Stimulated activated CD4-positive, alpha-beta T cell treated with anti-CD3 and anti-CD28 coated beads, Interleukin-4, amount 100 ng/mL, for 4 hours (primary cell): ENCODE data around the gene R3HDML.
A peak's percentile ranks its signal among the peaks of the same experiment; 100 is the strongest.
"Not testable (repeated sequence)": the region's sequence is repeated elsewhere in the genome, so short reads cannot be mapped to it uniquely, and the experiment has no call there.

Experiments
- DNase-seq, 2 experiments: peaks; one replicate each; pipeline ENCODE4 v3.0.0-alpha.2; 2020

Gene R3HDML

DNA sequence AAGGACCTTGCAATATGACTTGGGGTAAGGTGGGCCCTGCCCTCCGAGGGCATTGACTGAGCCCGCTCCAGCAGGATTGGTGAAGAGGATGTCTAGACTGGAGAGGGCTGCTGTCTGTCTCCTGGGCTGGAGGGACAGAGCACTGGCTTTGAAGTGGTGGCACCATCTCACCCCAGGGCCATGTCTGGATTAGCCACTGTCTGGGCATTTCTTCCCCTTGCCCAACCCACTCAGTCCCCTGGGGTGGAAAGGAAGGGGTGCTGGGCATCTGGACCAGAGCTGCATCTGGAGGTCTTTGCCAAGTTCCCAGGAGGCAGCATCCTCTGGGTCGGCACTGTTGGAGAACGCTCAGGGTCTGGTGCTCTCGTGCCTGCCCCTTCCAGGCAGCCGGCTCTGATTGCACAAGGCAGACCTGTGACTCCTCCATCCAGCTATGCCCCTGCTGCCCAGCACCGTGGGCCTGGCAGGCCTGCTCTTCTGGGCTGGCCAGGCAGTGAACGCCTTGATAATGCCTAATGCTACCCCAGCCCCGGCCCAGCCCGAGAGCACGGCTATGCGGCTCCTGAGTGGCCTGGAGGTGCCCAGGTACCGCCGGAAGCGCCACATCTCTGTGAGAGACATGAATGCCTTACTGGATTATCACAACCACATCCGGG is at the start of gene R3HDML:
Gene R3HDML (plus strand): TSS at position 319 of the 656 bp plus-strand sequence. CDS start 115 bp downstream, at position 434.
- DNase-seq: no peak

DNA sequence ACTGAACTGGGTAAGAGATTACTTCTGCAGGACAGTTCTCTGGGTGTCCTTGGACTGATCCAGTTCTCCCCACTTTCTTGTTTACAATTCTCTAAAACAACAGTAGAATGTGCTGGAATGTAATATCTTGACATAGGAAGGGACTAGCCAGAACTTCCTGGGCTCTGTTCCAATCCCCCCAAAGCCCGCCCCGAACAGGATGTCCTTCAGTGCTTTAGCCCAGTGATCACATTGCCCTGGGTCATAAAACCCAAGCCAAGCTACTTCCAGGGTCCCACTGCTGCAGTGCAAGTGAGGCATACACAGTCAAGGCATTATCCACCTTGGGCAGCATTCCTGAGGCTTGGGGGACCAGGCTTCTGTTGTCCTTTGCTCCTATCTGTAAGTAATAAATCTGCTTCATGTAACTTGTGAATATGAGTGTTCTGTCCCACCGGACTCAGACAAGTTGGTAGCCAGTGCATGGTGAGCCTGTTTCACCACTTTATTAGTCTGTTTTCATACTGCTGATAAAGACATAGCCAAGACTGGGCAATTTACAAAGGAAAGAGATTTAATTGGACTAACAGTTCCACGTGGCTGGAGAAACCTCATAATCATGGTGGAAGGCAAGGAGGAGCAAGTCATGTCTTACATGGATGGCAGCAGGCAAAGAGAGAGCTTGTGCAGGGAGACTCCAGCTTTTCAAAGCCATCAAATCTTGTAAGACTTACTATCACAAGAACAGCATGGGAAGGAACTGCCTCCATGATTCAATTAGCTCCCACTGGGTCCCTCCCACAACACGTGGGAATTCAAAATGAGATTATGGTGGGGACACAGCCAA is 49.4 kb upstream of the R3HDML start:
- DNase-seq: no peak

GRCh38 chr20:44288252-44288651 is 48.6 kb upstream of the R3HDML start:
- no peak for DNase-seq

GRCh38 chr20:44291754-44292153 is 45.1 kb upstream of the R3HDML start:
- no peak for DNase-seq

DNA sequence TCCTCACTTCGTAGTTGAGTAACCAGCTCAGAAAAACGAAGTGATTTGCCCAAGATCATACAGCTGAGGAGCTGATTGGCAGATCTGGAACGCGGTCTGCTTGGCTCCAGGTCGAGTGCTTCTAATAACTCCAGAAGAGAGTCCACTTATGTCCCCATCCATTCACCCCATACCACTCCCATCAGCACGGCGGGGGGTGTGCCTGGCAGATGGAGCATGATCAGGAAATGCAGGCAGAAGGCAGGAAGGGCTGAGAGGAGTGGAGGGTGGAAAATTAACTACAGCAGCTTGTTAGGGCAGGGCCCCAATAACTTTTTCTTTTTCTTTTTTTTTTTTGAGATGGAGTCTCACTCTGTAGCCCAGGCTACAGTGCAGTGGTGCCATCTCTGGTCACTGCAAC is 40.8 kb upstream of the R3HDML start:
- no peak for DNase-seq

GRCh38 chr20:44297721-44298120 is 39.1 kb upstream of the R3HDML start:
- no peak for DNase-seq

GRCh38 chr20:44299011-44299535 is 37.8 kb upstream of the R3HDML start:
- not testable (repeated sequence) for DNase-seq

GRCh38 chr20:44301285-44301684 is 35.6 kb upstream of the R3HDML start:
- no peak for DNase-seq

DNA sequence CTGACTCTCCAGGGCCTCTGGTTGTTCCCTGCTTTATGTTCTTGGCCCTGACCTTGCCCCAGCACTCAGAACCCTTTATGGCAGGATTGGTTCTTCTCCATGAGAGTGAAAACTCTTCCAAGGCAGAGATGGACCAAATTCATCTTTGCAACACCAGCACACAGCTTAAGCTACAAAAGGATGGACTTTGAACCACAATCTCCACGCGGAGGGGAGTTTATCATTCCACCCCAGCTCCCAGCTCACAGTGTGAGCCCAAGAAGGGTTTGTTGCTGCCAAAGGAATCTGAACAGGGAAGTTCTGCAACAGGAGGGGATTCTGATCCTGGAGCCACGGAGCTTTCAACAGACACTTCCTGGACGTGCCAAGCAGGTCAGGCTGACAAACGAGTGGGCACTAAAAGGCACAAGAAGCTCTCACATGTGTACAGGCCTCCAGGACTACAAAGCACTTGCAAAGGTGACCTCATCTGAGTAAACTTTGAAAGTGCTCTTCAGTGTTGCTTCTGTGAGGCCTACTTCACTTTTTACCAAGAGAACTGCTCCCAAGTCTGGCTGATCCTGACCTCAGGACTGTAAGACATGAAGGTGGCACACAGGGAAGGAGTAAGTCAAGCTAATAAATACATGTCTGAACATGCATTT is 34.7 kb upstream of the R3HDML start:
- DNase-seq: no peak

DNA sequence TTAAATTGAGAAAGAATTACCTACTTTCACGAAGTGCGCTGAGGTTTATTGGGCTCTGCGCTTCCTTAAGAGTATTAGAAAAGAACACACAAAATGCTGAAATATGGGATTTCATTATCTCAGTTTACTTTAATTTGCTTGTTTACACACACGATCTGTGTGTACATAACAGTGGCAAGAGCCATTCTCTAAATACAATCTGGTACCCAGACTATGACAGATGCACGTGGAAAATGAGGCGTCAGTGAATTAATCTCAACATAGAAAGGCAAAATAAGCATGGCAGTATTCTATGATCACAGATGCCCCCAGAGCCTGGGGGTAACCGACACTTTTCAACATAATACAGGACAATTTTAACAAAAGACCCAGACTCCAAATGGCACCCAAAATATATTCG is 34.1 kb upstream of the R3HDML start:
- no peak for DNase-seq

DNA sequence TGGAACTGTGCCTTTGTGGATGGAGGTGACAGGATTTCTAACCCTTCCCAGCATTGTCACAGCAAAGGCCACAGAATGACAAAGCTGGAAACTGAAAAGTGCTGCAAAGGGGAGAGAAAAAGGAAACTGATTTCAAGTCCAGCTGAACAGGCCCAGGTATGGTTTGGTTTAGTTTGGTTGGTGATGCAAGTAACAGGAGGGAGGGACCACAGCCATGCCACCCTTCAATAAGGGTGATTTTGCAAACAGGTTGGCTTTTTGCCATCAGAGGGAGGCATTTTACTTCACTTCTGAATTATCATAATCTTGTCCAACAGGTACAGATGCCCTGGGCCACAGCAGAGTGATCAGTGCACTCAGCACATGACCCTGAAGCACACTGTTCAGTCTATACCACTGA is 32.5 kb upstream of the R3HDML start:
- no peak for DNase-seq

DNA sequence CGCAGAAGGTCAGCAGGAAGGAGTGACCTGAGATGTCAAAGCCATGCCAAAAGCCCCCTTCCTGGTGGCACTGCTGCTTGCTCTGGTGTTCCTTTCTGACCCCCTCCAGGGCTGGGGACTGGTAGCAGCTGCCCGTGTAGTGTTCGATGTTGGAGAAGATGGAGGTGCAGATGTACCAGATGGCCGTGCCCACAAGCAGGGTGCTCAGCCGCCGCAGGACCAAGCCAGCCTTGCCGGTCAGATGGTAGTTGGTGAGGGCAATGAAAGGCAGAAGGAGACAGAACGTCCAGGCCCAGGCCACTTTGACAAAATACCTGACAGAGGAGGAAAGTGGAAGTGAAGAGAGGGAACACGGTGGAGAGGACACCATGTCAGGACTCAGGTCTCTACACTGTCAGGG is 29.9 kb upstream of the R3HDML start:
- DNase-seq: no peak

GRCh38 chr20:44309763-44310663 is 26.8 kb upstream of the R3HDML start:
- DNase-seq: no peak

- DNase-seq: peak; percentile 96 to 100
Observed at GRCh38 chr20:44310664-44311639, 25.9 kb upstream of the R3HDML start, which contains the start of gene FITM2. Gene FITM2, minus strand, starts transcription at chr20:44311202. Its CDS starts 54 bp downstream, at chr20:44311148.

GRCh38 chr20:44314870-44315269 is 22.0 kb upstream of the R3HDML start:
- no peak for DNase-seq

GRCh38 chr20:44319839-44320422 is 16.9 kb upstream of the R3HDML start:
- no peak for DNase-seq

GRCh38 chr20:44324343-44324742 is 12.5 kb upstream of the R3HDML start:
- DNase-seq: no peak

GRCh38 chr20:44326391-44327159 is 10.3 kb upstream of the R3HDML start:
- DNase-seq: peak; percentile 8 to 40

GRCh38 chr20:44327748-44328147 is 9.1 kb upstream of the R3HDML start:
- not testable (repeated sequence) for DNase-seq

DNA sequence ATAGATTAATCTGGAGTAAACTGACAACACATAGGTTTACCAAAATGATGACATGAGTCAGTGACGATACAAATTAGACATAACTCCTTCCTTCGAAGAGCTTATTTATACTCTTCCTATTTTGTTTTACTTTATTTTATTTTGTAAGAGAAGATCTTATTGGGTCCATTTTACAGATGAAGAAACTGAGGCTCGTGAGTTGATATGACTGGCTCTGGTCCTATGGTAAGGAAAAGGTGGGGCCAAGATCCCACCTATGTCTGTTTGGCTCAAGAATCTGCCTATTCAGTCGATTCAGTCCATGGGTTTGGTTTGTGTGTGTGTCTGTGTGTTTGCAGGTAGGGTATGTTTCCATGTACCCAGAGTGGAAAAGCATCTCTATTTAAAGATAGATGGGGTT is 8.4 kb upstream of the R3HDML start:
- no peak for DNase-seq
